Adrenal gland (tissue), 5 donors: ENCODE measurements around the gene PLA2G2C.

ENCODE experiments used
- POLR2A ChIP-seq, 2 donors: fragments of 450-650 bp; IDR thresholded peaks; one replicate each; pipeline ENCODE4 v1.6.1; 2017; ENCODE audit warnings: antibody characterized with exemption in 2 of 2, mild to moderate bottlenecking in 2 of 2, moderate library complexity in 1 of 2
- TF ChIP-seq, protein P1 (sequence below), 6 experiments: fragments of 450-650 bp in 4 of 6; fragments of 200-600 bp in 2 of 6; sonication (generic) in 1 of 6; IDR thresholded peaks; 1 replicate in 5 of 6; 2 replicates in 1 of 6; pipeline versions ENCODE4 v1.5.1 to v1.8.0; 2016 to 2021; ENCODE audit warnings: antibody characterized with exemption in 6 of 6, mild to moderate bottlenecking in 2 of 6, moderate library complexity in 1 of 6
- donor health status: DM: no; HTN: no; CAD: no.

- TF ChIP-seq, protein P1, sequence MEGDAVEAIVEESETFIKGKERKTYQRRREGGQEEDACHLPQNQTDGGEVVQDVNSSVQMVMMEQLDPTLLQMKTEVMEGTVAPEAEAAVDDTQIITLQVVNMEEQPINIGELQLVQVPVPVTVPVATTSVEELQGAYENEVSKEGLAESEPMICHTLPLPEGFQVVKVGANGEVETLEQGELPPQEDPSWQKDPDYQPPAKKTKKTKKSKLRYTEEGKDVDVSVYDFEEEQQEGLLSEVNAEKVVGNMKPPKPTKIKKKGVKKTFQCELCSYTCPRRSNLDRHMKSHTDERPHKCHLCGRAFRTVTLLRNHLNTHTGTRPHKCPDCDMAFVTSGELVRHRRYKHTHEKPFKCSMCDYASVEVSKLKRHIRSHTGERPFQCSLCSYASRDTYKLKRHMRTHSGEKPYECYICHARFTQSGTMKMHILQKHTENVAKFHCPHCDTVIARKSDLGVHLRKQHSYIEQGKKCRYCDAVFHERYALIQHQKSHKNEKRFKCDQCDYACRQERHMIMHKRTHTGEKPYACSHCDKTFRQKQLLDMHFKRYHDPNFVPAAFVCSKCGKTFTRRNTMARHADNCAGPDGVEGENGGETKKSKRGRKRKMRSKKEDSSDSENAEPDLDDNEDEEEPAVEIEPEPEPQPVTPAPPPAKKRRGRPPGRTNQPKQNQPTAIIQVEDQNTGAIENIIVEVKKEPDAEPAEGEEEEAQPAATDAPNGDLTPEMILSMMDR (IDR thresholded peaks at IDR 0.05): no peak
- no peak for TF ChIP-seq POLR2A (IDR thresholded peaks at IDR 0.05)
Observed at GRCh38 chr1:20180129-20180843, 6.0 kb downstream of the PLA2G2C start.
